GM21528 (cell line): Measurements from ENCODE around the gene NDRG2.

ENCODE experiments used
- ATAC-seq: cut with Tn5 transposase; IDR thresholded peaks from one replicate; pipeline ENCODE4 v1.9.1; 2021; ENCODE audit warnings: mild to moderate bottlenecking, moderate library complexity; ENCODE audit not compliant: unreplicated experiment, low FRiP score

The NDRG2 gene

GRCh38 chr14:21037156-21037555 lies 12.3 kb upstream of the NDRG2 start:
- ATAC-seq = no peak

- ATAC-seq = no peak
Measured at GRCh38 chr14:21036751-21037150, 11.9 kb upstream of the NDRG2 start.

- no peak for ATAC-seq
Measured at GRCh38 chr14:21034707-21035106, 9.8 kb upstream of the NDRG2 start, which contains the start of gene RNASE13. RNASE13 (minus strand) TSS chr14:21034807; CDS start chr14:21034288, 519 bp downstream.

- ATAC-seq = no peak
Measured at GRCh38 chr14:21033133-21033698, 8.4 kb upstream of the NDRG2 start.

- ATAC-seq = no peak
Measured at GRCh38 chr14:21032326-21033132, 7.7 kb upstream of the NDRG2 start.

- ATAC-seq = no peak
Measured at GRCh38 chr14:21030531-21030930, 5.7 kb upstream of the NDRG2 start.

GRCh38 chr14:21029917-21030316 lies 5.1 kb upstream of the NDRG2 start, which contains the start of gene TPPP2:
TPPP2 (plus strand) TSS chr14:21030217; CDS start chr14:21030582, 365 bp downstream.
- ATAC-seq = no peak

GRCh38 chr14:21026988-21027315 lies 2.1 kb upstream of the NDRG2 start:
- no peak for ATAC-seq

GRCh38 chr14:21026274-21026987 lies 1.6 kb upstream of the NDRG2 start:
- no peak for ATAC-seq

- ATAC-seq = no peak
Measured at GRCh38 chr14:21025371-21026273, 761 bp upstream of the NDRG2 start.

GRCh38 chr14:21023817-21024584 lies 860 bp downstream of the NDRG2 start:
- no peak for ATAC-seq

- no peak for ATAC-seq
Measured at GRCh38 chr14:21023174-21023573, 1.7 kb downstream of the NDRG2 start.

GRCh38 chr14:21022686-21023085 lies 2.2 kb downstream of the NDRG2 start:
- no peak for ATAC-seq

GRCh38 chr14:21020977-21021545 lies 3.8 kb downstream of the NDRG2 start:
- no peak for ATAC-seq

- ATAC-seq = no peak
Measured at GRCh38 chr14:21019366-21019765, 5.5 kb downstream of the NDRG2 start.

GRCh38 chr14:21018781-21019180 lies 6.1 kb downstream of the NDRG2 start:
- no peak for ATAC-seq

- no peak for ATAC-seq
Measured at GRCh38 chr14:21018286-21018685, 6.6 kb downstream of the NDRG2 start.

GRCh38 chr14:21017528-21018245 lies 7.2 kb downstream of the NDRG2 start:
- ATAC-seq = no peak
